H9 (cell line): ENCODE measurements around the gene KAT7. TPM values are rescaled to one million over a fixed set of nuclear protein-coding genes. Genes with fewer than 3 reads are reported as not detected.

Source experiments
- DNase-seq: peaks from one replicate; pipeline ENCODE4 v3.0.0-alpha.2; 2017
- H2AFZ ChIP-seq: one replicate; pipeline ENCODE4 v1.6.1; 2013; ENCODE audit warnings: mild to moderate bottlenecking, low read length, control low read depth, moderate library complexity
- H2AK5ac ChIP-seq: 2 replicates; pipeline ENCODE4 v1.6.1; 2013; ENCODE audit warnings: low read length, control low read depth, mixed read lengths; ENCODE audit not compliant: insufficient read length
- H2BK120ac ChIP-seq: one replicate; pipeline ENCODE4 v1.6.1; 2013; ENCODE audit warnings: low read depth, mild to moderate bottlenecking, low read length, control low read depth, inconsistent platforms; ENCODE audit not compliant: poor library complexity, severe bottlenecking
- H2BK12ac ChIP-seq: 2 replicates; pipeline ENCODE4 v1.6.1; 2013; ENCODE audit warnings: low read length, control low read depth, mixed read lengths, low read depth; ENCODE audit not compliant: insufficient read length
- H2BK15ac ChIP-seq: 2 replicates; pipeline ENCODE4 v1.6.1; 2013; ENCODE audit warnings: low read depth, low read length, control low read depth
- H2BK20ac ChIP-seq: one replicate; pipeline ENCODE4 v1.6.1; 2013; ENCODE audit warnings: low read depth, mild to moderate bottlenecking, low read length, control low read depth, inconsistent platforms; ENCODE audit not compliant: poor library complexity, severe bottlenecking
- H2BK5ac ChIP-seq: 2 replicates; pipeline ENCODE4 v1.6.1; 2013; ENCODE audit warnings: low read length, control low read depth, mixed read lengths; ENCODE audit not compliant: insufficient read length
- H3K14ac ChIP-seq: 2 replicates; pipeline ENCODE4 v1.6.1; 2013; ENCODE audit warnings: low read length, control low read depth; ENCODE audit not compliant: insufficient read depth
- H3K18ac ChIP-seq: 2 replicates; pipeline ENCODE4 v1.6.1; 2013; ENCODE audit warnings: low read depth, mild to moderate bottlenecking, mixed read lengths, low read length, control low read depth; ENCODE audit not compliant: insufficient read length
- H3K23ac ChIP-seq: 2 replicates; pipeline ENCODE4 v1.6.1; 2013; ENCODE audit warnings: low read length, control low read depth, mixed read lengths, low read depth; ENCODE audit not compliant: insufficient read length
- H3K23me2 ChIP-seq: 2 replicates; pipeline ENCODE4 v1.6.1; 2013; ENCODE audit warnings: low read depth, mild to moderate bottlenecking, mixed read lengths, low read length, control low read depth; ENCODE audit not compliant: insufficient read length, poor library complexity, severe bottlenecking
- H3K27ac ChIP-seq: 2 replicates; pipeline ENCODE4 v1.5.1; 2013; ENCODE audit warnings: low read length, control low read depth, mixed read lengths, low read depth; ENCODE audit not compliant: insufficient read length
- H3K27me3 ChIP-seq: 2 replicates; pipeline ENCODE4 v1.6.1; 2013; ENCODE audit warnings: low read length, control low read depth, inconsistent platforms; ENCODE audit not compliant: insufficient read depth
- H3K4ac ChIP-seq: 2 replicates; pipeline ENCODE4 v1.6.1; 2013; ENCODE audit warnings: low read depth, mild to moderate bottlenecking, control low read depth, inconsistent platforms, low read length, moderate library complexity
- H3K4me1 ChIP-seq: 2 replicates; pipeline ENCODE4 v1.6.1; 2013; ENCODE audit warnings: low read length, control low read depth, inconsistent platforms; ENCODE audit not compliant: insufficient read depth
- H3K4me2 ChIP-seq: 2 replicates; pipeline ENCODE4 v1.6.1; 2013; ENCODE audit warnings: low read length, control low read depth, mixed read lengths; ENCODE audit not compliant: insufficient read length, insufficient read depth
- H3K56ac ChIP-seq: 2 replicates; pipeline ENCODE4 v1.6.1; 2013; ENCODE audit warnings: low read depth, mild to moderate bottlenecking, mixed read lengths, low read length, control low read depth; ENCODE audit not compliant: insufficient read length
- H3K79me1 ChIP-seq: 2 replicates; pipeline ENCODE4 v1.6.1; 2013; ENCODE audit warnings: low read depth, mild to moderate bottlenecking, moderate library complexity, low read length, control low read depth, inconsistent platforms; ENCODE audit not compliant: insufficient read depth, poor library complexity, severe bottlenecking
- H3K79me2 ChIP-seq: 2 replicates; pipeline ENCODE4 v1.6.1; 2013; ENCODE audit warnings: low read length, control low read depth, inconsistent platforms; ENCODE audit not compliant: insufficient read depth
- H3K9ac ChIP-seq: 2 replicates; pipeline ENCODE4 v1.6.1; 2013; ENCODE audit warnings: low read length, control low read depth, mixed read lengths; ENCODE audit not compliant: insufficient read length; ENCODE audit errors: extremely low read depth
- H3K9me3 ChIP-seq: one replicate; pipeline ENCODE4 v1.6.1; 2013; ENCODE audit warnings: low read depth, low read length, inconsistent platforms; ENCODE audit not compliant: control insufficient read depth
- H3T11ph ChIP-seq: one replicate; pipeline ENCODE4 v1.6.1; 2013; ENCODE audit warnings: mild to moderate bottlenecking, low read length, control low read depth, inconsistent platforms
- H4K20me1 ChIP-seq: one replicate; pipeline ENCODE4 v1.6.1; 2013; ENCODE audit not compliant: control insufficient read depth, insufficient read length, insufficient read depth
- H4K5ac ChIP-seq: 2 replicates; pipeline ENCODE4 v1.6.1; 2013; ENCODE audit warnings: low read depth, mild to moderate bottlenecking, mixed read lengths, low read length, control low read depth; ENCODE audit not compliant: insufficient read length
- H4K8ac ChIP-seq: replicated peaks from 2 replicates; pipeline ENCODE4 v1.6.1; 2013; ENCODE audit warnings: low read length, control low read depth, mixed read lengths, low read depth; ENCODE audit not compliant: insufficient read length
- H4K91ac ChIP-seq: 2 replicates; pipeline ENCODE4 v1.6.1; 2013; ENCODE audit warnings: low read depth, mild to moderate bottlenecking, moderate library complexity, mixed read lengths, low read length, control low read depth; ENCODE audit not compliant: insufficient read length
- H3K27ac Mint-ChIP-seq, 3 experiments: 2 replicates in 2 of 3; 3 replicates in 1 of 3; pipeline ENCODE4 v1.8.0; 2020 to 2021; ENCODE audit warnings: mixed read lengths in 3 of 3, mild to moderate bottlenecking in 1 of 3, moderate library complexity in 1 of 3
- H3K27me3 Mint-ChIP-seq: 2 replicates; pipeline ENCODE4 v1.8.0; 2021; ENCODE audit warnings: low read depth, mild to moderate bottlenecking, moderate library complexity, mixed read lengths
- H3K36me3 Mint-ChIP-seq, 3 experiments: 2 replicates in 2 of 3; 3 replicates in 1 of 3; pipeline ENCODE4 v1.8.0; 2020 to 2021; ENCODE audit warnings: low read depth in 3 of 3, mixed read lengths in 3 of 3; ENCODE audit not compliant: insufficient read depth in 1 of 3
- H3K4me1 Mint-ChIP-seq, 2 experiments: 2 replicates each; pipeline ENCODE4 v1.8.0; 2020; ENCODE audit warnings: mixed read lengths in 2 of 2
- H3K4me3 Mint-ChIP-seq, 2 experiments: 2 replicates in 1 of 2; 3 replicates in 1 of 2; pipeline ENCODE4 v1.8.0; 2020 to 2021; ENCODE audit warnings: mild to moderate bottlenecking in 2 of 2, mixed read lengths in 2 of 2, moderate library complexity in 1 of 2
- H3K9me3 Mint-ChIP-seq, 2 experiments: 2 replicates in 1 of 2; 3 replicates in 1 of 2; pipeline ENCODE4 v1.8.0; 2020; ENCODE audit warnings: mild to moderate bottlenecking in 2 of 2, mixed read lengths in 2 of 2, moderate library complexity in 1 of 2
- CTCF ChIP-seq: fragments of 200-600 bp; sonication (generic); conservative IDR thresholded peaks from 3 replicates; pipeline ENCODE4 v1.8.0; 2021; ENCODE audit warnings: antibody characterized with exemption, mild to moderate bottlenecking
- WGBS: extraction: QIAGEN DNeasy Blood & Tissue Kit; methylation state at CpG from one replicate; pipeline ENCODE4 v1.1.7; 2013; ENCODE audit warnings: missing lambda C conversion rate, low lambda C conversion rate, mixed read lengths; ENCODE audit not compliant: insufficient read length; ENCODE audit errors: extremely low coverage; 5-methylcytosine and 5-hydroxymethylcytosine counted together
- total RNA-seq: library from RNA; stranded (reverse); gene quantifications from 2 replicates; pipeline ENCODE4 v1.2.1, GENCODE V29; 2021

KAT7 gene
- total RNA-seq, 1 experiment from 2014 or later = 93.1 TPM

- Histone ChIP-seq H2BK20ac (no peak overlapping the region), H3K9me3 (no peaks in the 10 kb centered on the region), H3K79me2 (peaks cover 5% of the 10 kb centered on the region; the same call in 1 of the 2 replicates), H3K56ac (no peak overlapping the region), H2BK12ac (no peak overlapping the region), H2BK15ac (no peak overlapping the region), H2BK5ac (no peak overlapping the region), H4K5ac (no peak overlapping the region), H3K23ac (no peak overlapping the region), H4K20me1 (no peaks in the 10 kb centered on the region), H3K27me3 (no peaks in the 10 kb centered on the region), H2AFZ (no peak overlapping the region), H4K91ac (no peak overlapping the region), H3K23me2 (no peaks in the 10 kb centered on the region), H3K27ac (peak overlapping the region; percentile 40), H2AK5ac (no peak overlapping the region), H3K79me1 (peaks cover 5% of the 10 kb centered on the region), H3K9ac (no peak overlapping the region), H3K14ac (no peak overlapping the region), H4K8ac (no peak overlapping the region), H3K4me1 (peaks cover 4% of the 10 kb centered on the region; the same call in 1 of the 2 replicates), H2BK120ac (no peak overlapping the region), H3K4me2 (no peak overlapping the region), H3K4ac (no peak overlapping the region), H3T11ph (no peak overlapping the region), H3K18ac (no peak overlapping the region)
- WGBS = no CpG with 5 or more reads among the region's 4 CpGs
- Mint-ChIP-seq H3K9me3 (no peaks in the 10 kb centered on the region; a peak in 1 of 5 replicates), H3K27ac (peak overlapping the region in 2 of 3 experiments; percentile 17 to 74; a peak in 3 of 7 replicates), H3K4me1 (peaks cover 24 to 28% of the 10 kb centered on the region in 2 experiments), H3K36me3 (peaks cover 27 to 73% (median 68%) of the 10 kb centered on the region in 3 experiments; a peak in 6 of 7 replicates), H3K4me3 (no peak overlapping the region), H3K27me3 (no peaks in the 10 kb centered on the region)
- TF ChIP-seq CTCF = no peak
- no peak for DNase-seq
Measured at GRCh38 chr17:49809056-49809455, 20.6 kb downstream of the KAT7 start.
